ENCODE measurements around the gene TMEM164.
"Not testable (repeated sequence)": the region's sequence is repeated elsewhere in the genome, so short reads cannot be mapped to it uniquely, and the experiment has no call there.

The TMEM164 gene

DNA sequence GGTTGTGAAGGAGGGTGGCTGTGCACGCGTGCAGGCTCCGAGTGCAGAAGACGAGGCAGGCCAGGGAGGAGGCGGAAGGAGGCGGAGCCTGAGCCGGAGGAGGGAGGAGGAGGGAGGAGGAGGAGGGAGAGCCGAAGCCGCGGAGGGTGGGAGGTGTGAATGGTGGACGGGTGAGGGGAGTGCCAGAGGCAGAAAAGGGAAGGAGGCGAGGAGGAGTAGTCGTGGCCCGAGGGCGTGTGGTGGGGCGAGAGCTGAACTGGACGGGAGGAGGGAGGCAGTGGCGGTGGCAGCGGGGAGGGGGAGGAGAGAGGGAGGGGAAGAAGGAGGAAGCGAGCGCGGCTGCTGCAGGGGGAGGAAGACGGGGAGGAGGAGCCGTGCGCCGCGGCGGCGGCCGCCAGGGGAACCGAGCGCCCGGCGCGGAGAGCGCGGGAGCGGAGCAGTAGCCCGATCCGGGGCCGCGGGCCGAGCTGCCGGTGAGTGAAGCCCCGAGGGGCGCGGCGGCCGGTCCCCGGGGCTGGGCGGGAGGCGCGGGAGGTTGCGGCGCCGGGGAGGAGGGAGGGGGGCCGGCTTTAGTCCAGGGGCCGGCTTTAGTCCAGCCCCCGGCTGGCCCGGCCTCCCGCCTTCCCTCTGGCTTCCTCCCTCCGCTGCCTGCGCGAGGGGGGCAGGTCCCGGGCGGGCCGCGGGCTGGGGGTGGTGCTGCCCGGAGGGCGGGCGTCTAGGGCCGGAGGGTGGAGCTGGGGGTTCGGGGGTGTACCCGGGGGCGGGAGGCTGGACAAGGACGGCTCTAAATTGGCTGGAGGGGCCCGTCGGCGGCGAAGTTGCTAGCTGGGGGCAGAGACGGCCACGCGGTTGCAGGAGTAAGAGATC, at the start of gene TMEM164:
Gene TMEM164, plus strand, starts transcription at position 815 of the 867 bp plus-strand sequence. CDS start 661 bp downstream, outside the sequence.
- DNase-seq, result peak; percentile 77 to 81

DNA sequence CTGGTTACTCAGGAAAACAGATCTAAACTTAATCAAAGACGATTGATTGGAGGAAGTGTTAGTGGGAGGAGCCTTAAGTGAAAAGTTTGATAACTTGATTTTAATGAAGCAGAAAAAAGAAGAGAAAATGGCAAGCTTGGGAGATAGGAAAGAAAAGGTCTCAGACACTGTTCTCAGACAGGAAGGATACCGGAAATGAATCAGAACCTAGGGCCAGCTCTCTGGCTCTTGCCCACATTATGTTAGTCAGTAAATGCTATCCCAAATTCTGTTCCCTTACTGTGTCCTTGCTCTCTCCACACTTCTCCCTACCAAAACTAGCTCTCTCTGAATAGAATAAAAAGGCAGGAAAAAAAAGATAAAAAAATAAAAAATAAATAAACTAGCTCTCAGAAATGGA, 48.6 kb upstream of the TMEM164 start:
- DNase-seq, result no peak

GRCh38 chrX:109954955-109955354, 48.0 kb upstream of the TMEM164 start:
- no peak for DNase-seq

DNA sequence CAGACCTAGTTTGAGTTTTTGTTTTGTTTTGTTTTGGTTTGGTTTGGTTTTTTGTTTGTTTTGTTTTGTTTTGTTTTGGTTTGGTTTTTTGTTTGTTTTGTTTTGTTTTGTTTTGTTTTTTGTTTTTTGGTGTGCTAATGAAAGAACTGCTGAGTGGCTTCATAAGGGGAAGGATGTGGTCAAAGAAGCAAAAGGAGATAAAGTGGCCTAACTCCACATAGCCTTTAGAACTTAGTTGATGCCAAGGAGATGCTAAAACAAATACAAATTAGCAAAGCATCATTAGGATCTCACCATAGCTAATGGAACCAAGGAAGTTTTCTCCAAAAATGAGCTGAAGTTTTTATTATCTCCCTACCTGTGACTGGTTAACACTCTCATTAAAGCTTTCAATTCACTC, 44.6 kb upstream of the TMEM164 start:
- DNase-seq, result no peak

DNA sequence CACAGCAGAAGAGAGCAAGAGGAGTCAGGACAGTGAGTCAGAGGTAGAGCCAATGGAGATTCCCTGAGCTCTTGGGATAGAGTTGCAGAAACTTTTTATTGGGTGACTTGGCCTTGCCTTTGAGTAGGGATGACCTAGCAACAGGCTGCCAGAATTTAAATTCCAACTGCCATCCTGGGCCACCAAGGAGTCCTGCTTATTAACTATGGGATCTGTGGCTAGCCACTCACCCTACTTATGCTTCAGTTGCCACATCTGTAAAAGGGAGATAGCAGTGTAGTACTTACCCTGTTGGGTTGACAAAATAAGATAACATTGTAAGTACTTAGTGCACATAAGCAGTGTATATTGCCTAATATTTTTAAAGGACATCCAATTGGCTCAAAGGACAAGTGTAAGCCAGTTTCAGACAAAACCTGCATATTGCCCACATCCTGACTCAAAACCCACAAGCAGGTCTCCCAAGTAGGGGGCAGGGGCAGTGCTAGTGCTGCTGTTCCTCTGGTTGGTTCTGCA, 43.5 kb upstream of the TMEM164 start:
- DNase-seq, result peak; percentile 28 to 33

DNA sequence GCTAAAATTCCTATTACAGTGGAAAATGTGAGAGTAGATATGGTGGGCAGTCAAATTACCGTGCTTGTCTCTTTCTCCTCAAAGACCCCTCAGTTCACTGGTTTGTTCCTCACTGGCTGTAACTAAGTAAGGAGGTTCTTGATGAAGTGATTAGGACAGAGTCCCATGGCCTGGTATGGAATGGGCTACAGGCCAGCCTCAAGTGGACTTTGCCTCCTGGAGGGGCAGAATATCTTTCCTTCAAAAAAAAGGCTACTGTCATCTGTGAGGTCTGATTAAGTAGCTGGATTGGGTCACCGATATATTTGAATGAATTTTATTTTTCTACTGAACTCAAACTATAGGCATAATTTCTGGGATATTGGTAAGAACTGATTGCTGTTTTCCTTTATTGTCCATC, 38.5 kb upstream of the TMEM164 start:
- no peak for DNase-seq

GRCh38 chrX:109966246-109966645, 36.7 kb upstream of the TMEM164 start:
- no peak for DNase-seq

DNA sequence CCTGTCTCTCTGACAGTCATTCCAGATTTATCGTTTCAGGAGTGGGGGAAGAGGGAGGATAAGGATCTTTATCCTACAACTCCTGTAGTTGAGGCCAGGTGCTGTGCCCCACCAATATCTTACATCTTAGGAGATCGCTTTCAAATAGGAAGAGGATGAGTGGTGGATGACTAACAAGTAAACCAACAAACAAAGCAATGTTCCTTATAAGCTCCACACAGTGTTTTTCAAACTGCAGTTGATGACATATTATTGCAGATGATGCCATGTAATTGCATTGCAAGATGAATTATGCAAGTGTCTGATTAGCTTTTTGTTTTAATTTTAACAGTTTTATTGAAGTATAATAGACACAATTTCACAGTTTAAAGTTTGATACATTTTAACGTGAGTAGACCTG, 35.8 kb upstream of the TMEM164 start:
- DNase-seq, result no peak

- not testable (repeated sequence) for DNase-seq
Measured at GRCh38 chrX:109970841-109971240, 32.1 kb upstream of the TMEM164 start.

DNA sequence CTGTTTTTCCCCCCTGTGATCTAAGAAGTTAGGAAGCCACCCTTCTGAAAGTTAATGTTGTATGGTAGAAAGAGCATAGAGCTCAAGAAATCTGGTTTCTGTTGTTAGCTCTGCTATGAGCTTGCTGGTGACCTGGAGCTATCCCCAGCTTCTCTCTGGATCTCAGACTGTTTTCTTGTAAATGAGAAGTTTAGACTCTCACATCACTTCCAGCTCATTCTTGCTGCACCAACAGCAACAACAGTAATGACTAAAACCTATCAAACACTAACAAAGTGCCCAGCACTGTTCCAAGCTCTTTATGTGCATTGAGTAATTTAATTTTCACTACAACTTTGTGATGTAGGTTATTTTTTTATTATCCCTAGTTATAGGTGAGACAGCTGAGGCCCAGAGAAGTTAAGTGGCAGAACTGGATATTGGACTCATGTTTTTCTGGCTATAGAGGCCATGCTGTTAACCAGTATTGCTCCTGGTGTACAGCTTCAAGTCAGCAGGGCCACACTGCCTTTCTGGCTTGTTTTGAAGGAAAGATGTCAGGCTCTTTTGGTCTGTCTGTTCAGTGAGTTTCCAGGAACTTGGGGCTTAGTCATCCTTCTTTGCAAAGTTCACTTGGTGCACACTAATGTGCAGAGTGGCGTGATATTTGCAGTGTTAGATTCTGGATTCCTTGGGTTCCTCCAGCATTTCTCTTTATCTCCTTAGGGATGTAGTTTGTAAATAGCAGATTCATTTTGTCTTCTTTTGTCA, 27.8 kb upstream of the TMEM164 start:
- no peak for DNase-seq

- DNase-seq, result not testable (repeated sequence)
Measured at GRCh38 chrX:109985210-109985609, 17.7 kb upstream of the TMEM164 start.

- no peak for DNase-seq
Measured at GRCh38 chrX:109987884-109988283, 15.0 kb upstream of the TMEM164 start.

DNA sequence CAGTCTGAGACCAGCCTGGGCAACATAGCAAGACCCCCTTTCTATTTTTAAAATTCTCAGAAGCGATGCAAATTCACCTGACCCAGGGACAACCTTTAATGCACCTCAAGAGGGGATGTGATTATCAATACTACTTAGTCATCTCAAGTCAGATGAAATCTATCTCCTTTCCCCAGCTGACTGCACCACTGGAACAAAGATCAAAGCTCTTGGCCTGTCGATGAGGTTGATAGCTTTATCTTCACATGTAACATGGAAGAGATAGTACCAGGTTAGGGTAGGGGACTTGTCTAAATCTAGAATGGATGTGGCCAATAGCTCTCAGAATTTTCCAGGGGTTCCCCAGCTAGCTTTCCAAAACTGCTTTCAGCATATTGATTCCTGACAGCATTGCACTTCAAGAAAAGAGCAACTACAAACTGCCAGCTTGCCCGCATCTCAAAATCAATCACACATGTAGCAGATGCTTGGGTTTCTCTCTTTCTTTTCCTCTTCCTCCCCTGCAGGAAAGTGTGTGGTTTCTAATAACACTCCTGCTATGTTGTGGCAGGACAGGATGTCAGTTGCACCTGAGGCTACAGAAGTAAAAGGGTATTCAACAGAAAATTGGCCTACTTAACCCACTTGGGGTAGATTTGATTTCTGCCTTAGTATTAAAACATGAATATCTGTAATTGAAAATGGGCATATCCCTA, 12.2 kb upstream of the TMEM164 start:
- DNase-seq, result no peak

DNA sequence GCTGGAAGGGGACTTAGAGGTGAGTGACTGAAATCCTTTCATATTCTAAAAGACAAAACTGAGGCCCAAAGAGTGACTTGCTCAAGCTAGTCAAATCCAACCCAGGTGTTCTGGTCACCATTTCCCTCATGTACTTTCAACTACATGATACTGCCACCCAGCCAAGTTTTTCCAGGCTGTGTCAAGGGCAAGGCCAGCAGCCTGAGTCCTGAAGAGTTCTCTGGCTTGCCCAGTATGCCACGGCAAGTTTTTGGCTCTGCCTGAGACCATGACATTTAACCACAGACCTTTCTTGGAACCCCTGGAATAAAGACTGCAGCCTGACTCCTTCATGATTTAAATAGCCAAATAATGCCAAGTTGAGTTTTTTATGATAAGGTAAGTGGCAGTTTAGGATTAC, 10.7 kb upstream of the TMEM164 start:
- DNase-seq, result no peak

DNA sequence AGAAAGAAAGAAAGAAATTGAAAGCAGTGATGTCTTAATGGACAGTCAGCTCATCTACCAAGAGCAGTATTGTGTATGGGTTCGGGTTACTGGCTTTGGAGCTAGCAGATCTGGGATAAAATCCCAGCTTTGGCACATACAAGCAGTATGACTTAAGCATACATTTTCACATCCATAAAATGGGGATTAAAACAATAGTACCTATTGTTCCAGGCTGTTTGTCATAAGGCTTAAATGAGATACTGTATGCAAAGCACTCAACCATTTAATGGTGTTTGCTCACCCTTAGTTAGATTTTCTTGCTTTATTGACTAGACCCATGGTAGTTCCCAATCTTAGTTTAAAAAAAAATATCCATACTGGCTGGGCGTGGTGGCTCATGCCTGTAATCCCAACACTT, 7.8 kb upstream of the TMEM164 start:
- no peak for DNase-seq

DNA sequence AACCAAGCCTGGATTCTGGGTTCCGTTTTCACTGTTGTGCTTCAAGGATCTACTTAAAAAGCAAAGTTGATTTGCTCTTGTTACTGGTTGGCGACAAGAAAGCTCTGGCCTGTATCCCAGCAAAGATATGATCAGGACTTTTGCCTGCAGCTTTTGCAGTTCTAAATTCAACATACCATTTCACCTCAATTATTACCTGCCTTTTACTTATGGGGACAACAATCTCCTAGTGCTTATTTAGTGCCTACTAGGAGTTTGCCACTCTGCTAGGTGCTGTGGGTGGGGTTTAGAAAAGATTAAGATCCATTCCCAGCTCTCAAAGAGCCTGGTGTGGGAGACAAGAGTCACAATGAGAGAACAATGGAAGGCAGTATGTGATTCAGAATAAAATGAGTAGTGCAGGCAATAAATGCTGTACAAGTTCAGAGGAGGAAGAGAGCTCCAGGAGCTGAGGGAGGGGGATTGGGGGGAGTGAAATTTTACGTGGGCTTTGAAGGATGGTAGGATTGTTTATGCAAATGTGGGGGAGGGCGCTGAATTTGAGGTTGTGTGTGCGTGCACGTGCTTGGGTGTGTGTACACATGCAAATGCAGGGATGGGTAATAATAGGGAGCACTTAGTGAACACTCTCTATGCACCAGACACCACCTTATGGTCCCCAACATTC, 5.0 kb upstream of the TMEM164 start:
- no peak for DNase-seq

GRCh38 chrX:110000000-110000399, 2.9 kb upstream of the TMEM164 start:
- no peak for DNase-seq

DNA sequence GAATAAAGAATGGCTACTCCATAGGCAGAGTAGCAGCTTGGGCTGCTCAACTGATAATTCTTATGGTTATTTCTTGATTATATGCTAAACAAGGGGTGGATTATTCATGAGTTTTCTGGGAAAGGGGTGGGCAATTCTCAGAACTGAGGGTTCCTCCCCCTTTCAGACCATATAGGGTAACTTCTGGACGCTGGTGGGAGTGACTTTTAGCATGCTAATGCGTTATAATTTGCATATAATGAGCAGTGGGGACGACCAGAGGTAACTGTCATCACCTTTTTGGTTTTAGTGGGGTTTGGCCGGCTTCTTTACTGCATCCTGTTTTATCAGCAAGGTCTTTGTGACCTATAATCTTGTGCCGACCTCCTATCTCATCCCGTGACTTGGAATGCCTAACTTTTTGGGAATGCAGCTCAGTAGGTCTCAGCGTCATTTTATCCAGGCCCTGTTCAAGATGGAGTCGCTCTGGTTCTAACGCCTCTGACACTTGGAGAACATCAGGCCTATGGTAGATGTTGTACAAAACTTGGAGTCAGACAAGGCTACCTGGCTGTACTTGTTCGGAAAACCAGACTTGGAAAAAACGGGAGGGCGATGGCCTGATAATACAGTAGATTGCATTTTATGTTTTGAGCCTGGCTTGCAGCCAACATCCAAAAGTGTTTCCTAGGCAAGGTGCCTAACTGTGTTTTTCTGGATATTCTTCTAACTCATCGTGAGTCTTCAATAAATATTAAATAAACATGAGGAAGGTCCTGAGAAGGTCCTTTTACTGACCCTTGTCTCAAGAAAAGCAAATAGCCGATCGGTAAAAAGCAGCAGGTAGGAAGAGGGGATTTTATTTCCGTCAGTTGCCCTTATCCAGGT, 1.8 kb upstream of the TMEM164 start:
- DNase-seq, result no peak

- no peak for DNase-seq
Measured at GRCh38 chrX:110001740-110002299, 1.1 kb upstream of the TMEM164 start.

- peak in 1 of 2 experiments; percentile 33 for DNase-seq
Measured at GRCh38 chrX:110003167-110004156, 548 bp downstream of the TMEM164 start.
